HFFc6 (cell line): Measurements from ENCODE around the gene RNF152. TPM values are rescaled to one million over a fixed set of nuclear protein-coding genes. Genes with fewer than 3 reads are reported as not detected.
"Not testable (repeated sequence)": the region's sequence is repeated elsewhere in the genome, so short reads cannot be mapped to it uniquely, and the experiment has no call there.

Experiments
- DNase-seq: peaks from one replicate; pipeline ENCODE4 v3.0.0-alpha.2; 2018
- H3K27ac Mint-ChIP-seq: 2 replicates; pipeline ENCODE4 v1.8.0; 2020; ENCODE audit warnings: mild to moderate bottlenecking, mixed read lengths
- H3K27me3 Mint-ChIP-seq: 2 replicates; pipeline ENCODE4 v1.8.0; 2021; ENCODE audit warnings: mild to moderate bottlenecking, moderate library complexity, mixed read lengths; ENCODE audit not compliant: insufficient read depth
- H3K36me3 Mint-ChIP-seq: 2 replicates; pipeline ENCODE4 v1.8.0; 2021; ENCODE audit warnings: low read depth, mixed read lengths
- H3K4me1 Mint-ChIP-seq: 2 replicates; pipeline ENCODE4 v1.8.0; 2020; ENCODE audit warnings: low read depth, mixed read lengths
- H3K4me3 Mint-ChIP-seq: 2 replicates; pipeline ENCODE4 v1.8.0; 2020; ENCODE audit warnings: mild to moderate bottlenecking, moderate library complexity, mixed read lengths
- H3K9me3 Mint-ChIP-seq: 2 replicates; pipeline ENCODE4 v1.8.0; 2020; ENCODE audit warnings: mild to moderate bottlenecking, mixed read lengths
- total RNA-seq, 6 experiments: library from RNA; stranded (reverse); fragmentation: NEBNext Ultra II Directional; extraction: Animal tissue kit (Norgen Biotek cat#: 25700); gene quantifications; 2 replicates in 1 of 6; 3 replicates in 5 of 6; pipeline ENCODE4 v1.2.3, GENCODE V29; 2021
- TF ChIP-seq, protein P1 (sequence below): fragments of 200-600 bp; sonication (generic); IDR thresholded peaks from 2 replicates; pipeline ENCODE4 v1.5.0; 2021; ENCODE audit warnings: antibody characterized with exemption, mild to moderate bottlenecking

The RNF152 gene
- total RNA-seq, 6 experiments from 2014 or later, result 44.3 to 68.4 (median 50.2) TPM

DNA sequence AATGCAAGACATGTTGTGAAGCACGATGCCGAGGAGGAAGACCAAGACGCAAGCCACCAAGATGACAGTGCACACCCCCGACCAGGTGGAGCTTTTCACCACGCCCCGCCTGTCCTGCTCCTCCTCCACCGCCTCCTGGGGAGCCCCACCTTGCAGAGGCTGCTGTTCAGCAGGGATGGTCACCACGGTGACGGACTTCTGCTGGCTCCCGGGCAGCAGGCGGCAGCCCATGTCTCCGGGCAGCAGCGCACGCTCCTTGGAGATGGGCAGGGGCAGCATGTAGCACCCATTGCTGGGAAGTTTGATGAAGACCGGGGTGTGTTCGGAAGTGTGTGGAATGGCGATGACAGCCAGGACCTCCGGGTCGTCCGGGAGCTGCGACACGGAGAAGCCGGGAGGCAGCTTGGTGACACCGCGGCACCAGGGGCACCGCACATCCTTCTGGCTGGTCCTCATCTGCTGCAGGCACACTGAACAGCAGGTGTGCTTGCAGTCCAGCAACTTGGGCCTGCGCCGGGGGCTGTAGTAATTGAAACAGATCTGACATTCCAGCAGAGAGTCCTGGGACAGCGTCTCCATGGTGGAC, 76.8 kb downstream of the RNF152 start:
- no peaks in the 10 kb centered on the region for H3K9me3 Mint-ChIP-seq
- no peak for DNase-seq
- H3K36me3 Mint-ChIP-seq, result peaks cover 46% of the 10 kb centered on the region
- peaks cover 47% of the 10 kb centered on the region for H3K4me1 Mint-ChIP-seq
- no peak overlapping the region; the same call in 1 of the 2 replicates for H3K27ac Mint-ChIP-seq
- H3K4me3 Mint-ChIP-seq, result no peak overlapping the region
- H3K27me3 Mint-ChIP-seq, result no peaks in the 10 kb centered on the region
- TF ChIP-seq, protein P1, sequence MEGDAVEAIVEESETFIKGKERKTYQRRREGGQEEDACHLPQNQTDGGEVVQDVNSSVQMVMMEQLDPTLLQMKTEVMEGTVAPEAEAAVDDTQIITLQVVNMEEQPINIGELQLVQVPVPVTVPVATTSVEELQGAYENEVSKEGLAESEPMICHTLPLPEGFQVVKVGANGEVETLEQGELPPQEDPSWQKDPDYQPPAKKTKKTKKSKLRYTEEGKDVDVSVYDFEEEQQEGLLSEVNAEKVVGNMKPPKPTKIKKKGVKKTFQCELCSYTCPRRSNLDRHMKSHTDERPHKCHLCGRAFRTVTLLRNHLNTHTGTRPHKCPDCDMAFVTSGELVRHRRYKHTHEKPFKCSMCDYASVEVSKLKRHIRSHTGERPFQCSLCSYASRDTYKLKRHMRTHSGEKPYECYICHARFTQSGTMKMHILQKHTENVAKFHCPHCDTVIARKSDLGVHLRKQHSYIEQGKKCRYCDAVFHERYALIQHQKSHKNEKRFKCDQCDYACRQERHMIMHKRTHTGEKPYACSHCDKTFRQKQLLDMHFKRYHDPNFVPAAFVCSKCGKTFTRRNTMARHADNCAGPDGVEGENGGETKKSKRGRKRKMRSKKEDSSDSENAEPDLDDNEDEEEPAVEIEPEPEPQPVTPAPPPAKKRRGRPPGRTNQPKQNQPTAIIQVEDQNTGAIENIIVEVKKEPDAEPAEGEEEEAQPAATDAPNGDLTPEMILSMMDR, result no peak

DNA sequence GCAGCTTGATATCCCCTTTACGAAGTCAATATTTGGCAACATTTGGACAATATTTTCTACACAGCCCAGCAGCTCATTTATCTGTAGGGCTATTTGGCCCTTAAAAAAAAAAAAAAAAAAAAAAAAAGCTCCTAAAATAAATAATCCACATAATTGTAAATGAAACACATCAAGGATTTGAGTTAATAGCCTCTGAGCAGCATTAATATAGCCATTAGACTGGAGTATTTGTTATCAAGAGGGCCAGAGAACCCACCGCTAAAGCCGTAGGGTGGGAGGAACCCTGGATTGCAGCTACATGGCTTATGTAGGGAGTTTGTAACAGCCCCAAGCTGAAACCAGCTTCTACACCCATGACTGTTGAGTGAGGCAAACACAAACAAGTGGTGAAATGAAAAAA, 84.5 kb downstream of the RNF152 start:
- H3K27ac Mint-ChIP-seq, result no peak overlapping the region
- no peak for DNase-seq
- TF ChIP-seq, protein P1, result no peak
- H3K9me3 Mint-ChIP-seq, result no peaks in the 10 kb centered on the region
- H3K4me1 Mint-ChIP-seq, result no peaks in the 10 kb centered on the region
- no peaks in the 10 kb centered on the region; the same call in none of the 2 replicates for H3K27me3 Mint-ChIP-seq
- no peak overlapping the region for H3K4me3 Mint-ChIP-seq
- H3K36me3 Mint-ChIP-seq, result peaks cover 22% of the 10 kb centered on the region

DNA sequence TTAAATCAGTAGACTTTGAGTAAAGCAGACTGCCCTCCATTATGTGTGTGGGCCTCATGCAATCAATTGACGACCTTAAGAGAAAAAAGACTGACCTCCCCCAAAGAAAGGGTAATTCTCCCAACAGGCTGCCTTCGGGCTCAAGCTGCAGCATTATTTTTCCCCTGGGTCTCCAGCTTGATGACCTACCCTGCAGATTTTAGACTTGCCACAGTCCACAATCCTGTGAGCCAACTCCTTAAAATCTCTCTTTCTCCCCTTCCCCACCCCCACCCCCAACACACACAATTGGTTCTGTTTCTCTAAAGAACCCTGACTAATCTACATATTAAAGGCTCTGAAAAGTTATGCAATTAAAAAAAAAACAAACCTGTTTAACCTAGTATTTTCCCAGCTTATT, 89.4 kb downstream of the RNF152 start:
- no peaks in the 10 kb centered on the region for H3K9me3 Mint-ChIP-seq
- peaks cover 8% of the 10 kb centered on the region; the same call in 1 of the 2 replicates for H3K36me3 Mint-ChIP-seq

DNA sequence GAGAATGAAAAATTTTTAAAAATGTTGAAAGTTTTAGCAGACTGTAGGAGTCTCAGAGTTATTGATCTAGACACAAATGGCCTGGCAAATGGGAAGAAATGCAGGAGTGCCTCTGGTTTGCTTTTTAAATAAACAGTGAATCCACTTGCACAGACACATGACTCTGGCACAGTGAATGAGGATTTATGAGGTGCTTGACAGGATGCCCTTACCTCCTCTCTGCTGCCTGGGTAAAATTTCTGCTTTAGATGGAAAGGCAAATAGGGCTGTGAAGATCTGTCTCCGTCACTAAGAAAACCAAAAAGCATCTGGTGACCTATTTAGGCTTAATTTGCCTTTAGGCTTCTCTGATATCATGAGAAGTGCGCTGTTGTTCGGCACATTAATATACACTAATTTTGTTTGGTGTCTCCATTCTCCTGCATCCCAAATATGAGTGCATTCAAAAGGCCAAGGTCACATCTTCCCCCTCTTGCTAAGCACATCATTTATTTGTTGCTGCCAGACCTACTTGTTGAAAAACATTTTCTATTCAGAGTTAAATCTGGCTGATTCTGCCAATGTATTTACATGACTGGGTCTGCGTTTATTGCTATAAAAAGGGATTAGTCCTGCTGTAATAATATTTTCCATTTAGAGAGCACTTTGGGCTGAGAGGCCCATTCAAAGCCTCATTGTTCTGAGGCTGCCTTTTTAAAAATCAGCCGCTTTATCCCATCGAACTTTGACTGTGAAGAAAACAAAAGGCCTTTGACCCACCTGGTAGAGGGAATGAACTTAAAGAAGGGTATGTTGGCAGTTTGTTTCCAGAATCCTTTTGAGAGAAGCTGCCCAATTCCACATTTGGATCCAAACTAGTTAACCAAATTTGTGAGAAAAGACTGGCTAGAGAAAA, 94.9 kb downstream of the RNF152 start:
- TF ChIP-seq, protein P1, result no peak
- no peaks in the 10 kb centered on the region for H3K36me3 Mint-ChIP-seq
- H3K27ac Mint-ChIP-seq, result no peak overlapping the region
- H3K9me3 Mint-ChIP-seq, result no peaks in the 10 kb centered on the region
- DNase-seq, result no peak
- H3K4me3 Mint-ChIP-seq, result no peak overlapping the region
- no peaks in the 10 kb centered on the region; the same call in 1 of the 2 replicates for H3K27me3 Mint-ChIP-seq
- no peaks in the 10 kb centered on the region for H3K4me1 Mint-ChIP-seq

More for the DNA sequence above, 89.4 kb downstream of the RNF152 start:
- no peaks in the 10 kb centered on the region for H3K4me1 Mint-ChIP-seq
- no peak for DNase-seq
- no peak overlapping the region for H3K4me3 Mint-ChIP-seq
- TF ChIP-seq, protein P1, result no peak
- H3K27ac Mint-ChIP-seq, result no peak overlapping the region
- no peaks in the 10 kb centered on the region; the same call in none of the 2 replicates for H3K27me3 Mint-ChIP-seq

DNA sequence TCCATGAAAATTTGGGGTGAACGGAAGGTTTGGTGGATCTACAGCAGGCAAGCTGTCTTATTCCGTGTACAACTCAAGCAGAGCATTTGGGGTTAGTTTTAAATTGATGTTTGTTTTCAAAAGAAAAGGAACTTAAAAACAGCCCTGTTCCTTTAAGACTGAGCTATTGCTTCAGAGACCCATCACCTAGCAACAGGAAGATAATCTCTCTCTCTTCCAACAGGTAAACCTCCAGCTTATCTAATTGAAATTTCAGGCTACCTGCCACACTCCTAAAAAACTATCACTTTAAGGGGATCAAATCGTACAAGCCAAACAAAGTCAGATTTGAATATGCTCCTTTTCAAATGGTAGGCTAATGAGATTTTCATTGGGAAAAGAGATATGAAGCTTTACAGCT, 101.8 kb downstream of the RNF152 start:
- H3K27ac Mint-ChIP-seq, result no peak overlapping the region
- H3K9me3 Mint-ChIP-seq, result peaks cover 20% of the 10 kb centered on the region
- H3K27me3 Mint-ChIP-seq, result peaks cover 4% of the 10 kb centered on the region
- H3K36me3 Mint-ChIP-seq, result peaks cover 21% of the 10 kb centered on the region
- H3K4me1 Mint-ChIP-seq, result no peaks in the 10 kb centered on the region
- no peak overlapping the region for H3K4me3 Mint-ChIP-seq
- TF ChIP-seq, protein P1, result no peak
- no peak for DNase-seq

DNA sequence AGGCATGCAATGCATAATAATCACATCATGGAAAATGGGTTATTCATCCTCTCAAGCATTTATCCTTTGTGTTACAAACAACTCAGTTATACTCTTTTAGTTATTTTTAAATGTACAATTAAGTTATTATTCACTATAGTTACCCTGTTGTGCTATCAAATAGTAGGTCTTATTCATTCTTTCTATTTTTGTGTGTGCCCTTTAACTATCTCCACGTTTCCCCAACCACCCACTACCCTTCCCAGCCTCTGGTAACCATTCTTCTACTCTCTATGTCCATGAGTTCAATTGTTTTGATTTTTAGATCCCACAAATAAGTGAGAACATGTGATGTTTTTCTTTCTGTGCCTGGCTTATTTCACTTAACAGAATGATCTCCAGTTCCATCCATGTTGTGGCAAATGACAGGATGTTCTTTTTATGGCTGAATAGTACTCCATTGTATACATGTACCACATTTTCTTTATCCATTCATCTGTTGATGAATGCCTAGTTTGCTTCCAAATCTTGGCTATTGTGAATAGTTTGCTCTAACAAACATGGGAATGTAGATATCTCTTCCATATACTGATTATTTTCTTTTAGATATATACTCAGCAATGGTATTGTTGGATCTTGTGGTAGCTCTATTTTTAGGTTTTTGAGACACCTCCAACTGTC, 105.7 kb downstream of the RNF152 start:
- not testable (repeated sequence) for H3K27ac Mint-ChIP-seq, DNase-seq, H3K4me3 Mint-ChIP-seq, H3K4me1 Mint-ChIP-seq, H3K27me3 Mint-ChIP-seq
- peaks cover 20% of the 10 kb centered on the region for H3K9me3 Mint-ChIP-seq
- H3K36me3 Mint-ChIP-seq, result peaks cover 21% of the 10 kb centered on the region
